DOHH2 (cell line): ENCODE measurements around the gene XAF1.

ENCODE experiments used
- H3F3A ChIP-seq: fragments of 200-600 bp; sonication (generic), shearing (Covaris generic); 2 replicates; pipeline ENCODE4 v1.6.0; 2016; ENCODE audit warnings: antibody characterized with exemption, mild to moderate bottlenecking; ENCODE audit not compliant: control insufficient read depth, insufficient read depth
- H3K27ac ChIP-seq: fragments of 200-600 bp; sonication (generic); 2 replicates; pipeline ENCODE4 v1.5.1; 2014; ENCODE audit warnings: low read depth, mild to moderate bottlenecking, low read length, moderate library complexity
- H3K27me3 ChIP-seq: fragments of 200-600 bp; sonication (generic); 2 replicates; pipeline ENCODE4 v1.6.1; 2014; ENCODE audit warnings: mild to moderate bottlenecking, low read length, mixed read lengths; ENCODE audit not compliant: control insufficient read depth
- H3K36me3 ChIP-seq: fragments of 200-600 bp; sonication (generic); 2 replicates; pipeline ENCODE4 v1.6.1; 2014; ENCODE audit warnings: mild to moderate bottlenecking, low read length, moderate library complexity, mixed read lengths; ENCODE audit not compliant: control insufficient read depth
- H3K4me1 ChIP-seq: fragments of 200-600 bp; sonication (generic); 2 replicates; pipeline ENCODE4 v1.6.1; 2014; ENCODE audit warnings: mild to moderate bottlenecking, low read length, mixed read lengths; ENCODE audit not compliant: control insufficient read depth
- H3K4me2 ChIP-seq: fragments of 200-600 bp; sonication (generic); 2 replicates; pipeline ENCODE4 v1.6.0; 2014; ENCODE audit warnings: mild to moderate bottlenecking, low read length, moderate library complexity
- H3K4me3 ChIP-seq: fragments of 200-600 bp; sonication (generic); 2 replicates; pipeline ENCODE4 v1.5.1; 2014; ENCODE audit warnings: mild to moderate bottlenecking, low read length, mixed read lengths
- H3K79me2 ChIP-seq: fragments of 200-600 bp; sonication (generic); 2 replicates; pipeline ENCODE4 v1.6.1; 2014; ENCODE audit warnings: mild to moderate bottlenecking, low read length, mixed read lengths; ENCODE audit not compliant: control insufficient read depth
- H3K9me2 ChIP-seq: fragments of 200-600 bp; sonication (generic); replicated peaks from 2 replicates; pipeline ENCODE4 v1.6.1; 2014; ENCODE audit warnings: mild to moderate bottlenecking, low read length, mixed read lengths; ENCODE audit not compliant: control insufficient read depth
- H3K9me3 ChIP-seq: fragments of 200-600 bp; sonication (generic); 2 replicates; pipeline ENCODE4 v1.6.1; 2014; ENCODE audit warnings: antibody characterized with exemption, low read length, mixed read lengths; ENCODE audit not compliant: control insufficient read depth, insufficient read depth
- H4K20me1 ChIP-seq: fragments of 200-600 bp; sonication (generic); 2 replicates; pipeline ENCODE4 v1.6.0; 2014; ENCODE audit warnings: low read depth, mild to moderate bottlenecking, antibody characterized with exemption, low read length, moderate library complexity; ENCODE audit not compliant: control insufficient read depth, insufficient read depth
- CTCF ChIP-seq: fragments of 200-600 bp; sonication (generic); IDR thresholded peaks from one replicate; pipeline ENCODE4 v1.5.1; 2014; ENCODE audit warnings: antibody characterized with exemption, mild to moderate bottlenecking, low read depth, low read length; ENCODE audit not compliant: poor library complexity, severe bottlenecking
- EZH2phosphoT487 ChIP-seq: fragments of 200-600 bp; sonication (generic); IDR thresholded peaks from 2 replicates; pipeline ENCODE4 v1.6.1; 2017; ENCODE audit warnings: borderline replicate concordance, mild to moderate bottlenecking, antibody characterized with exemption, low read length, moderate library complexity, mixed read lengths

Gene XAF1

GRCh38 chr17:6775871-6776405 lies 20.1 kb downstream of the XAF1 start, which contains the start of gene FBXO39:
Gene FBXO39, plus strand, starts transcription at chr17:6776215. Its CDS starts 3,654 bp downstream, at chr17:6779869.
- Histone ChIP-seq H3K4me3 (no peak within 1 kb of the TSS), H3K9me2 (no peaks in the 10 kb centered on the region), H3K9me3 (no peaks in the 10 kb centered on the region), H3K4me1 (no peaks in the 10 kb centered on the region), H4K20me1 (no peaks in the 10 kb centered on the region), H3F3A (no peaks in the 10 kb centered on the region), H3K4me2 (no peak within 1 kb of the TSS), H3K36me3 (no peaks in the 10 kb centered on the region), H3K79me2 (no peaks in the 10 kb centered on the region), H3K27me3 (no peaks in the 10 kb centered on the region), H3K27ac (no peak within 1 kb of the TSS)
- no peak for TF ChIP-seq CTCF
- no peak for TF ChIP-seq EZH2phosphoT487

GRCh38 chr17:6779411-6779810 lies 23.6 kb downstream of the XAF1 start:
- TF ChIP-seq CTCF = no peak
- no peak for TF ChIP-seq EZH2phosphoT487
- Histone ChIP-seq H3K9me3 (no peaks in the 10 kb centered on the region), H3K27me3 (no peaks in the 10 kb centered on the region; the same call in 1 of the 2 replicates)

GRCh38 chr17:6780001-6780400 lies 24.2 kb downstream of the XAF1 start:
- Histone ChIP-seq H3F3A (no peaks in the 10 kb centered on the region), H3K27me3 (no peaks in the 10 kb centered on the region; the same call in 1 of the 2 replicates)
- TF ChIP-seq CTCF = no peak
- TF ChIP-seq EZH2phosphoT487 = no peak

More at GRCh38 chr17:6779411-6779810, 23.6 kb downstream of the XAF1 start:
- no peak overlapping the region for H3K4me3 ChIP-seq
- no peaks in the 10 kb centered on the region for H3K4me1 ChIP-seq
- H3K27ac ChIP-seq = no peak overlapping the region
- H3K36me3 ChIP-seq = no peaks in the 10 kb centered on the region
- H3K4me2 ChIP-seq = no peak overlapping the region
- H4K20me1 ChIP-seq = no peaks in the 10 kb centered on the region
- H3K9me2 ChIP-seq = no peaks in the 10 kb centered on the region
- H3K79me2 ChIP-seq = no peaks in the 10 kb centered on the region
- H3F3A ChIP-seq = no peaks in the 10 kb centered on the region

More at GRCh38 chr17:6780001-6780400, 24.2 kb downstream of the XAF1 start:
- Histone ChIP-seq H4K20me1 (no peaks in the 10 kb centered on the region), H3K4me3 (no peak overlapping the region), H3K4me2 (no peak overlapping the region), H3K36me3 (no peaks in the 10 kb centered on the region), H3K27ac (no peak overlapping the region), H3K79me2 (no peaks in the 10 kb centered on the region), H3K9me3 (no peaks in the 10 kb centered on the region), H3K4me1 (no peaks in the 10 kb centered on the region), H3K9me2 (no peaks in the 10 kb centered on the region)
